Hematopoietic multipotent progenitor cell treated with erythropoietin and hydrocortisone succinate and interleukin-3 and kit ligand, for 17 days (in vitro differentiated cells): ENCODE data around the gene PIGC.
"Not testable (repeated sequence)": the region's sequence is repeated elsewhere in the genome, so short reads cannot be mapped to it uniquely, and the experiment has no call there.

Experiments
- DNase-seq: peaks from one replicate; pipeline ENCODE4 v3.0.0-alpha.2; 2015; ENCODE audit warnings: low spot score

PIGC gene

DNA sequence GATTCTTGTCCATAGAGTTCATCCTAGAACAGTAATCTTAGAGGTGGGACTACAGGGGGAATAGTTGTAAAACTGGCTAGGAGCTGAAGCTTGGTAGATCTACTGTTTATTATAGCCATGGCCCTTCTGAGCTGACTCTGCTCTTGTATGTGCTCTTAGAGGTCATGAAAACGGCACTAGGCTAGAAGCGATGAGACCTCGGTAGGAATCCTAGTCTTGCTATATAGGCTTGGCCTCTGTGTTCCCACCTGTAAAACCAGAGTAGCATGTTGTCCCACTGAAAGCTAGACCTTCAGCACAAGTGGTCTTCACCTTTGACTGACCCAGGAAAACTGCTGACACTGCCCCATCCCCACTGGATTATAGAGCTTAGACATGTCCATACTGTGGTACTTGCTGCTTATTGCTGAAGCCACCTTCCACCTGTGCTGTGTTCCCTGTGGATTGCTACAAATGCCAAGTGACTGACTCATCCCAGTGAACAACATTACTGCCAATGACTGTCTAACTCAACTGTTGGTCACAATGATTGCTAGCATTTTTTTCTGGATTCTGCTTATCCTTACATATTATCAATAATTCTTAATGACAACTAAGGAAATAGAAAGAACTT, 23.0 kb upstream of the PIGC start:
- DNase-seq = no peak

DNA sequence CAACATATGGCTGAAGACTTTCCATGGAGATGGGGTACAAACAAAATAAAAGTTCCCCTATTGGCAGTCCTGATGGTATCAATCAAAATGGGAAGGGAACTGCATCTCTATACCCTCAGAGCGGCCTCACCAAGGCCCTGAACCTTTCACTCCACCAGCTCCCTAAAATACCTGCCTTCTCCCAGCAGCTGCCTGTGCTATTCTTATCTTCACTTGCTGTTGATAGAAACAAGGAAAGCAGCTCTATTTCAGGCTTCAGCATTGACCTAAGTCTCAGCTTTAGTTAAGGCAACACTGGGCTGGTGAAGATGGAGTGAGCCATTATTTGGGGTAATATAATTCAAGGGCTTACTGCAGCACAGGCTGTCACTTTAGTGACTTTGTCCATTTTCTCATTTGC, 21.7 kb upstream of the PIGC start:
- DNase-seq = no peak

DNA sequence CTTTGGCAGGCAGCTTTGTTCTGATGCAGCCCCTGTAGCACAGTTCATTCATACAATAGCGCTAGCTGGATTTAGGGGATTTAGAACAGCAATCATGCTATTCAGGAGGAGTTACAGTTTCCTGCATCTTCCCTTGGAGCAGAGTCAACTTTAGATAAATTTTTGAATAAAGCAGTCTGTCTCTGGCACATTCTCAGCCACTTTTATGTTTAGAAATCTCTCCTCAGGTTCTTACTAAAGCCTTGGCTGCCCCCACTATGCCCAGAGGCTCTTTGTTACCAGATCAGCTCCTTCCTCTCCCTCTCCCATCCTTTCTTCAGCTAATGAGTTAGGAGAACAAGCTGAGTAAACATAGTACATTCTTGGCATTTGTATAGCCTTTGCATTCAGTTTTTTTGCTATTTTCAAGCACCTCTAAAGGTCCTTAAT, 17.0 kb upstream of the PIGC start:
- DNase-seq = no peak

DNA sequence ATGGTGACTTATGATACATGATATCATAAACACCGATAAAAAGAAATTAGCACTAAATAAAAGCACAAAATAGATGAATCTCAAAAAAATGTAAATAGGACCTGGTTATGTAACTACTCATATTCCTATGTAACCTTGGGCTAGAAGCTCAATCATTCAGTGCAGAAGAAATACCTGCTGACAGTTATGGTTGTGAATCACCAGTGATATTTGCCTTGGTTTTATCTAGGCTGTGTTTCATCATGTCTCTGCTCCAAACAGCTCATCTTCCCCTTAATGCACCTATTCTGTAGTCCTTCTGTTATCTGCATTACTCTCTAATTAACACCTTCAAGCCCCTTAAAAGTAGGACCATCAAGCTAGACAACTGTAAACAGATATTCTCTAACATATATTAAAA, 16.3 kb upstream of the PIGC start:
- DNase-seq = no peak

GRCh38 chr1:172457479-172458130, 13.7 kb upstream of the PIGC start:
- DNase-seq = no peak

GRCh38 chr1:172456344-172456769, 12.5 kb upstream of the PIGC start:
- DNase-seq = peak; percentile 91

DNA sequence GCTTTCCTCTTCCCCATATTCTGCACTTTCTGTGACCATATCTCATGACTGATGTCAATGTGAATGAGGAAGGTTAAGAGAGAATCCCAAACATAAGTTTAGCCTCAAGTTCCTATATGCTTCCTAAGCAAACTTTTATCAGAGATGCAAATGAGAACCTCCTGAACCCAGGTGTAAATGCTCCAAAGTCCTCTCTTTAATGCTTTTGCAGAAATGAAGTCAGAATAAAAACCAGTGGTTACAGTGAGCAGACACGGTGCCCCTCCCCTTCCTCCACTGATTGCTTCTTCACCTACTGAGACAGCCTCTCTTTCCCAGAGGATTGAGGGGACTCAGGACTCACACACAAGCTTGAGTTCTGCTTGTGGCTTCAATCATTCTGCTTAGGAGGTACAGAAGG, 11.6 kb upstream of the PIGC start:
- DNase-seq = peak; percentile 52

DNA sequence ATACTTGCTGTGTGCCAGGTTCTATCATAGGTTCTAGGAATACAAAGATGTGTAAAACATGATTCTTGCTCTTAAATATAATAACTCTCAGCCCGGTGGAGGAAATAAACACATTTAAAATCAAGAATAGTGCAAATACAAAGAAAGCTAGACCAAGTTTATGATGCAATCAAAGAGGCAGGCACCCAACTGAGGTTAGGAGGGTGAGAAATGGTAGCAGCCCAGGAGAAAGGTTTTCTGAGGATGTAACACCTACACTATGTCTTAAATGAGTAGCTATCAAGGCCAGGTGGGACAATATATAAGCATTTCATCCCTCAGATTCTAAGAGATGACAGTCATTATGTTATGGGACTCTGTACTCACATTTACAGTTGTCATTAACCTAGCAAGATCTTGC, 9.7 kb upstream of the PIGC start:
- DNase-seq = peak; percentile 44

- DNase-seq = peak; percentile 67
Observed at GRCh38 chr1:172453153-172453545, 9.3 kb upstream of the PIGC start.

DNA sequence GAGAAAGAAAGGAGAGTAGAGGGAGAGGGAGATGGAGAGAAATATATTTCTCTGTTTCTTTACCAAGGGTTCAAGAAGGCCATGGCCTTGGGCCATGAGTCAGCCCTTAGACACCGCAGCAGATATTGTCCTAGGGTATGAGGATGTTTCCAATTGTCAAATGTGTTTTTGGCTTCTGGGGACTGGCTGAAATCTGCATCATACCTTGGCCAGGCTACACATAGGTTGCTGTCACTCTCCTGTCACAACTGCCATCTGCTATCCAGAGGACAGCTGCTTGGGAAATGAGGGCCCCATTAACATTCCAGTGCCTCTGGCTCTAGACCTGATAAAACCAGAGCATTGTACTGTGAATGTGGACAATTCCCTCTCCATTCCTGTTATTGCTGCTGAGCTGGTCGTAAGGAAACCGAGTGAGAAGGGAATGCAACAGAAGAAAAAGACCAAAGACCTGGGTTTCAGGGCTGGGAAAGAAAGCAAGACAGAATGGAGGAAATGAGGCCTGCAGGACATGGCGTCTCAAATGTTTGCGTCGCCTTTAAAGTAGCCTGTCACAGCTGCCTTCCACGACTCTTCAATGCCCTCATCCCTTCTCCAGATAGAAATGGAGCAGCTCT, 8.8 kb upstream of the PIGC start:
- DNase-seq = peak; percentile 42

- DNase-seq = peak; percentile 83
Observed at GRCh38 chr1:172451002-172451443, 7.2 kb upstream of the PIGC start.

DNA sequence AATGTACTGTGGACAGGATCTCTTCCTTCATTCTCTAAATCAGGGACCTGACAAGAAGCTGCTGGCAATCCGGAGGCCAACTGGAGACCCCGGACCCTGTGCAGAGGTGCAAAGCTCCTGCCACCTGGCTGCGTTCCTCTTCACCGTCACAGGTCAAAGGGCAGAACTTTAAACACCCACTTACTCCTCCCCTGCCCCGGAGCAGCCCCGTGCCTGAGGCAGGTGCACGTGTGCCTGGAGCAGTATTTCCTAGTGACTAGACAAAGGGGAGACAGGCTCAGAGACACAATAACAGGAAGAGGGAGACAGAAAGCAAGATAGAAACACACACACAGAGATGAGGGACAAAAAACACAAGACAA, 6.6 kb upstream of the PIGC start:
- no peak for DNase-seq

DNA sequence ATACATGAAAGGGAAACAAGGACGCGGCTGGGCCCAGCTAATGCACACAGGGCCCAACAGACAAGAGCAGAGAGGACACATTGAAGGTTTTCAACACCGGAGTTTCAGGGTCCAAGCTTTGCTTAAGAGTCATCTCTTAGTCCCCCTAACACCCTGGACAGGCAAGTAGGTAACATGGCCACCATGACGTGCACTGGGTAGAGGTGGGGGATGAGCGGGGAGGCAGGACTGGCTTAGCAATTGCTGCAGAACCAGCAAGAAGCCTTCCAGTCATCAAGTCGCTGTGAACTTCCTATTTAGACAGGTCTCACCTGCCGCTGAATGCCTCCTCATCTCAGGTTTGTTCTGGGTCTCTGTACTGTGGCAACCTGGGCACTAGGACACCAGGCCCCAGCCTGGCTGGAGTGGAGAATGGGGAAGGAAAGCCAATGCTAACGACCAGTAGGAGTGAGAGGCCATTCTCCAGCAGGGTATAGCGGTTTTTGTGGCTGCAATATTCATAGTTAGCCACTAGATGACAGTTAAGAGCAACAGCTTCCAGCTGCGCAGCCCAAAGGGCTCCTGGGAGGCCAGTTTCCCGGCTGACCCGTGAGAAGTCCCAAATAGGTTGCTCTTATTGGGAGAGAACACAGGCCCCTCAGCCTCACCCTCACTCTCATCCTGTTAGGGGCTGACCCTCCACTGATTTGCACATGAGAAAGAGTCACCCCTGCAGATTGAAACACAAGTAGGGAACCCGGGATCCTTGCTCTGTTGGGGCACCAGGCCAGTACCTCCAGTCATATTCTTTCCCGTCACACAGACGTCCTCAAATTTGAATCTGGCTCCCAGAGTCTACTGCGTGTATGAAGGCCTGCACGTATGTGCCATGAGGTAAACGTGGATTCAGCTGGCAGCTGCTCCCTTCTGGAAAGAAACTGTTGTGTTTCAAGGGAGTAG, 6.0 kb upstream of the PIGC start:
- DNase-seq = peak; percentile 86

DNA sequence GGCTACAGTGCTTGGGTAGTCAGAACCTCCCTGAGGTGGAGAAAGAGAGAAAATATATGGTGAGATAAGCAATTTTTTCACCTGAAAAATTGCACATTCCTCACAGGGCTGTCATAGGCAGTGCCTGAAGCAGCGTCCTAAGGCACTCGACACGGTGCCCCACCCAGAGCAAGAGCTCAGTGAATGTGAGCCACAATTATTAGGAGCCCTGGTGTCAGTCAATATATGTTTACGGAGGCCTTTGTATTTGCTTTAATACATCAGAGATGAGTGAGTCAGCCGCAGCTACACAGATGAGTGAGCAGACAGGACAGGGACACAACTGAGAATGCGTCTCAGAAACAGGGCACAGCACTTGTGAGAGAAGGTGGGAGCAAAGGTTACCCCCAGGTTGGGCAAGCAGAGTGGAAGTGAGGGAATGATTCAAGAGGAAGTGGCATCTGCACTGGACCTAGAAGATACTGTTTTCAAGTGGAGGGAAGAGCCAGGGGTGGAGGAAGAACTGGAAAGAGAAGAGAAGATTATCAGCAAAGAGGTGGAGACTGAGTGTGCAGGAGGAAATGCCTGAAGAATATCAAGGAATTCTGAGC, 5.2 kb upstream of the PIGC start:
- peak; percentile 41 for DNase-seq

DNA sequence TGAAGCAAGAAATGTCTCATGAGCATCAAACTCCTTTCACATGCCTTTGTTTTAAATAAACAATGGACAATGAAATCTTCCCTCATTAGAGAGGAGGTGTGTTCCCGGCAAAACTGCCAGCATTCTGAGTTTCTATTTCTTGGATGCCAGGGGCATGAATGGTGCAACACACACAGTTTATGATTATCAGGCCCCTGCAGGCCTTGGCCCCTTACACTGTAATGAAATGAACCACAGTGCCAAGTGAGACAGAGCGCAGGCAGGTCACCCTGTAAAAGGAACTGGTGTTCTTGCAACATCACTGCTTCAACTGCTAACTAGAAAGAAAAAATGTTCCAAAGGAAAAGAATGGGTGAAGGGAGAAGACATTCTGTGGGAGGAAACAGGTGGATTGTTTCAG, 3.8 kb upstream of the PIGC start:
- peak; percentile 56 for DNase-seq

DNA sequence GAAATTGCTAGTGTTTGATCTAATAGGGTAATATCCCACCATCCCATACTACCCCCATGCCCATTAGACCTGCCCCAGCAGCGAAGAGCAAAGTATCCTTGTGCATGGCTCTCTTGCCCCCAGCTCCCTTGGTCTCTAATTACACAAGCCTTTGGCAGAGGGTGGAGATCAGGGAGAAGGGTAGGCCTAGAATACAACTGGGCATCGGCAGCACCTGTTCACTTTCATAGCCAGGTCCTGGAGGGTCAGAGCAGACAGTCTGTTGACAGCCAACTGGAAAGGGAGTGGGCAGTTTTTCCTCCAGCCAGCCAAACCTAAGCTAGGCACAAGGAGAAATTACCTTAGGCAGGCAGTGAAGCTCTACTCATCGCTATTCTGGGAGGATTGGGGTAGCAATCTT, 2.7 kb upstream of the PIGC start:
- no peak for DNase-seq

DNA sequence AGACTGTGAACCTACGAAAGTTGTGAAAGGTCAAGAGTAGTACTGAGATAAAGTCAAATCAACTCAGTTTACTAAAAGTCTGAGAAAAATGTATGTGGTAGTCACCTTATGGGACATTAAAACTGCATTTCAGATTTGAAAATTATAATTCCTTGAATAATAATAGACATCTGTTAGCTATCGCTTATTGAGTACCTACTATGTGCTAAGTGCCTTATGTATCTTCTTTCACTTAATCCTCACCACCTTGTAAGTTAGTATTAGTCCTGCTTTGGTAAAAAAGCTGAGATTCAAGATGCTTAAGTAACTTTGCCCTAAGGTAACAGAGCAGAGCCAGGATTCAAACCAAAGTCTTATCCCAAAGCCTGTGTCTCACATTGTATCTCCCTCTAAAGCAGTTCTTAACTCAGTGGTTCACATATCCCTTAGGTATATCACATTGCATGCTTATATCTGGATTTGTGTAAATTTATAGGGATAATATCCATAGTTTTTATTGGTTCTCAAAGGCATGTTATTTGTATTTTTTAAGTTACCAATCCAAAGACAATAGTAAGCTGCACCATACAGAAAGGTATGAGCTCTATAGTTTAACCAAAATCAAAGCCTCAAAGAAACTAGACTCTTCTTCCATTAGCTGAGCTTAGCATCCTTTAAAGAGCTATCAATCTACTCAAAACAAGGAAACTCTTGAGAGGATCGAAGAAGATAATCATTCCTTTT, 865 bp downstream of the PIGC start:
- DNase-seq = no peak

DNA sequence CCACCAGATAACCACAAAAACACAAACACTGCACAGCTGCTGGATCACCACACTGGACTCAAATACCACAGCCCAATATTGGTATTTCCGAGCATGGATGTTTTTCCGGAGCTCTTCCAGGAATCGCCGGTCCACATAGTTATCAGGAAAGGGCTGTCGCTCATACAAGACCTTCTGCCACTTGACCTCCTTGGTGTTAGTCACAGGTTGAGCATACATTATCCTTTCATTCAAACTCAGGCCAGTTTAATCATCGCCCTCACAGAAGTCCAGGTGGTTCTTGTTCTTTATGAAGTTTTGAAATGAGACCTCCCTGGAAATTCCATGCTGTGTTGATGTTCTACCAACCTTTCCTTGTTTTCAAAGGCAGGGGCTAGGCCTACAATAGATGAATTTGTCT, 1.5 kb downstream of the PIGC start:
- no peak for DNase-seq

DNA sequence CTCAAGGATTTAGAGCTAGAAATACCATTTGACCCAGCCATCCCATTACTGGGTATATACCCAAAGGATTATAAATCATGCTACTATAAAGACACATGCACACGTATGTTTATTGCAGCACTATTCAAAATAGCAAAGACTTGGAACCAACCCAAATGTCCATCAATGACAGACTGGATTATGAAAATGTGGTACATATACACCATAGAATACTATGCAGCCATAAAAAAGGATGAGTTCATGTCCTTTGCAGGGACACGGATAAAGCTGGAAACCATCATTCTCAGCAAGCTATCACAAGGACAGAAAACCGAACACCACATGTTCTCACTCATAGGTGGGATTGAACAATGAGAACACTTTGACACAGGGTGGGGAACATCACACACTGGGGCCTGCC, 6.7 kb downstream of the PIGC start:
- not testable (repeated sequence) for DNase-seq

GRCh38 chr1:172431721-172432192, 12.1 kb downstream of the PIGC start:
- DNase-seq = no peak

DNA sequence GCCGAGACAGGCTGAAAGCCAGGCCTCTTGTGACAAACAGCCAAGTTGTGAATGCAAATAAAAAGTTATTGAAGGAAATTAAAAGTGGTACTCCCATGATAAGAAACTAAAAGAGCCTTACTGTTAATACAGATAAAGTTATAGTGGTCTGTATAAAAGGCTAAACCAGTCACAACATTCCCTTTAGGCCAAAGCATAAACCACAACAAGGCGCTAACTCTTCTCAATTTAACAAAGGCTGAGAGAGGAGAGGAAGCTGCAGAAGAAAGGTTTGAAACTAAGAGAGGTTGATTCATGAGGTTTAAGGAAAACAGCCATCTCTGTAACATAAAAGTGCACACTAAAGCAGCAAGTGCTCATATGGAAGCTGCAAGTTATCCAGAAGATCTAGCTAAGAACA, 12.7 kb downstream of the PIGC start:
- DNase-seq = no peak

DNA sequence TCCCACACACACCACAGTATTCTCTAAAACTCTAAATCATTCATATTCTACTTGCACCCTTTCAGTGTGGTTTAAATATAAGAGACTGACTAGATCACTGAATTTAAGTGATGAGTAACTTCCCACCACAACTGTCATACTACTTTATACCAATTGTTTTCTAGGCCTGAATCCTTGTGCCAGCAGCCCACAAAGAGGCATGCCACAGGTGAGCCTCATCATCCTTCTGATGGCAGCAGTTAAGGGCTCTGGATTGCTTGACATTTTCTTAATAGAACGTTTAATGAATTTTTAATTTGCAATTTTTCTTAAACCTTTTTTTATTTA, 13.8 kb downstream of the PIGC start:
- DNase-seq = no peak
